ENCODE measurements around the gene ZGPAT. TPM values are rescaled to one million over a fixed set of nuclear protein-coding genes. Genes with fewer than 3 reads are reported as not detected.
A peak's percentile ranks its signal among the peaks of the same experiment; 100 is the strongest.

The ZGPAT gene
- total and polyA plus RNA-seq, 10 of the 15 experiments (the other 5 are each of a cell fraction or from before 2014, with no cell fraction given), result 0.58 to 52.9 (median 18.0) TPM

GRCh38 chr20:63686492-63687321, 21.1 kb upstream of the ZGPAT start:
- H3K4me1 ChIP-seq (ENCODE audit: control insufficient read depth, insufficient read depth, low read length), result no peaks in the 10 kb centered on the region
- intact Hi-C loops (cut with micrococcal nuclease; ENCODE audit: unreplicated experiment), result no loop called here
- no peak overlapping the region for H3K4me2 ChIP-seq (ENCODE audit: control insufficient read depth, insufficient read depth)
- no peak overlapping the region for H2AFZ ChIP-seq (ENCODE audit: control insufficient read depth, low read depth, low read length)
- H3K27me3 ChIP-seq (replicated peaks in 1 of 2; ENCODE audit: control insufficient read depth in 2 of 2, insufficient read depth in 2 of 2, low read length in 1 of 2), result no peaks in the 10 kb centered on the region
- in situ Hi-C loops (cut with MboI), result no loop called here
- H3K79me2 ChIP-seq (ENCODE audit: control insufficient read depth, insufficient read depth, low read length), result no peaks in the 10 kb centered on the region
- TF ChIP-seq SUPT20H (IDR thresholded peaks at IDR 0.05; ENCODE audit: borderline replicate concordance, control insufficient read depth, low read depth, low read length), result no peak
- no peak for TF ChIP-seq KLF5 (IDR thresholded peaks at IDR 0.05; ENCODE audit: partially characterized antibody)
- TF ChIP-seq RFX5 (IDR thresholded peaks at IDR 0.05; ENCODE audit: low read depth, low read length), result no peak
- TF ChIP-seq BHLHE40 (IDR thresholded peaks at IDR 0.05; ENCODE audit: borderline replicate concordance in 1 of 2, low read depth in 2 of 2, low read length in 1 of 2), result peak; percentile 33 to 34; a peak in 1 of 4 replicates
- TF ChIP-seq SP1 (IDR thresholded peaks at IDR 0.05; ENCODE audit: low read depth, low read length), result no peak
- TF ChIP-seq MEF2B (IDR thresholded peaks at IDR 0.05; ENCODE audit: partially characterized antibody, poor library complexity, severe bottlenecking), result no peak
- 0 out of 2 replicates have a peak, but pooled peaks have one; percentile 21 for TF ChIP-seq IKZF1 (conservative IDR thresholded peaks at IDR 0.05)
- TF ChIP-seq MYC (IDR thresholded peaks at IDR 0.05; ENCODE audit: insufficient read depth, insufficient read length, insufficient replicate concordance, low read length, severe bottlenecking), result no peak
- peak; percentile 21 for TF ChIP-seq POLR2A (IDR thresholded peaks at IDR 0.05; ENCODE audit: low read depth, low read length)
- TF ChIP-seq EGR1 (IDR thresholded peaks at IDR 0.05; ENCODE audit: borderline replicate concordance in 1 of 2, low read depth in 2 of 2, low read length in 2 of 2), result peak in 1 of 2 experiments; percentile 59; a peak in 2 of 3 replicates
- TF ChIP-seq MLLT1 (IDR thresholded peaks at IDR 0.05), result no peak
- no peaks in the 10 kb centered on the region for H3K9me3 ChIP-seq (replicated peaks; ENCODE audit: control insufficient read depth, insufficient read depth, low read length)
- ChIA-PET CTCF (no interaction called here), POLR2A (no interaction called here), RAD21 (ENCODE audit: unreplicated experiment) (no interaction called here), SMC1A (ENCODE audit: uncharacterized antibody, unreplicated experiment) (interaction anchor here (1.5 kb wide), 1 partner anchor 149 kb away, joined by 3 read pairs; no protein-coding TSS in a partner anchor)
- no peaks in the 10 kb centered on the region; a peak in 1 of 4 replicates for H3K36me3 ChIP-seq (ENCODE audit: control insufficient read depth in 2 of 2, insufficient read depth in 2 of 2, low read length in 1 of 2)
- no peaks in the 10 kb centered on the region for H4K20me1 ChIP-seq (ENCODE audit: control insufficient read depth, insufficient read depth)
- no peak for FAIRE-seq
- no peak for ATAC-seq
- H3K27ac ChIP-seq (ENCODE audit: control insufficient read depth, insufficient read depth), result no peak overlapping the region
- no peak overlapping the region for H3K4me3 ChIP-seq
- no peak overlapping the region for H3K9ac ChIP-seq (ENCODE audit: control insufficient read depth, insufficient read depth, low read length)
- BruUV-seq (replicated peaks), result TSS peak; percentile 29
- no peak for DNase-seq (ENCODE audit: low read depth, low spot score)
- WGBS (ENCODE audit: insufficient coverage, insufficient replicate concordance, low lambda C conversion rate, missing lambda C conversion rate), result 45% methylated on average over 41 of the region's 45 CpGs

All from GM12878 (cell line).